Gastrocnemius medialis (tissue), 4 donors: ENCODE results near the gene SCAI. TPM values are rescaled to one million over a fixed set of nuclear protein-coding genes. Genes with fewer than 3 reads are reported as not detected.
A peak's percentile ranks its signal among the peaks of the same experiment; 100 is the strongest.

Source experiments
- ATAC-seq, 2 donors: fragments of 150-250 bp; one replicate each; pipeline ENCODE4 v1.9.1; 2016
- DNase-seq, 2 donors: peaks; one replicate each; pipeline ENCODE4 v3.0.0-alpha.2; 2019
- H3K27ac ChIP-seq, 4 donors: fragments of 200-600 bp; sonication (generic); 1 replicate in 1 of 4; 2 replicates in 3 of 4; pipeline ENCODE4 v1.5.1; 2016 to 2018; ENCODE audit warnings: mild to moderate bottlenecking in 2 of 4, moderate library complexity in 1 of 4
- H3K27me3 ChIP-seq, 3 donors: fragments of 200-600 bp; sonication (generic) in 2 of 3; 1 replicate in 1 of 3; 2 replicates in 2 of 3; pipeline versions ENCODE4 v1.5.1 to v1.6.0; 2016 to 2019; ENCODE audit warnings: mild to moderate bottlenecking in 1 of 3, moderate library complexity in 1 of 3
- H3K36me3 ChIP-seq, 2 donors: fragments of 200-600 bp; sonication (generic) in 1 of 2; one replicate each; pipeline ENCODE4 v1.5.1; 2017 to 2018
- H3K4me1 ChIP-seq, 2 donors: fragments of 200-600 bp; sonication (generic) in 1 of 2; one replicate each; pipeline ENCODE4 v1.5.1; 2016 to 2017; ENCODE audit warnings: mild to moderate bottlenecking in 2 of 2
- H3K4me3 ChIP-seq, 4 donors: fragments of 200-600 bp; sonication (generic) in 3 of 4; 1 replicate in 1 of 4; 2 replicates in 3 of 4; pipeline ENCODE4 v1.5.1; 2016 to 2019; ENCODE audit warnings: mild to moderate bottlenecking in 2 of 4
- H3K9me3 ChIP-seq, 3 donors: fragments of 200-600 bp; sonication (generic) in 2 of 3; 1 replicate in 1 of 3; 2 replicates in 2 of 3; pipeline ENCODE4 v1.5.1; 2016 to 2019
- POLR2A ChIP-seq, 2 donors: fragments of 450-650 bp; IDR thresholded peaks; one replicate each; pipeline ENCODE4 v1.6.1; 2017; ENCODE audit warnings: antibody characterized with exemption in 2 of 2, mild to moderate bottlenecking in 2 of 2, moderate library complexity in 2 of 2
- in situ Hi-C, 4 donors: fragments of 200-750 bp; cut with MboI; loops; one replicate each; pipeline versions ENCODE4 v1.15.0 to v1.8.0; 2017; ENCODE audit warnings: low sequenced_read_pairs in 4 of 4
- intact Hi-C: fragments of 100-400 bp; cut with DNase I; formaldehyde crosslinking; loops from one replicate; pipeline ENCODE4 v1.15.1; 2023; ENCODE audit warnings: low total_unique reads
- total RNA-seq, 4 donors: library from RNA; depleted of rRNA; stranded (reverse); fragments of >200 nt; gene quantifications; one replicate each; pipeline versions ENCODE4 v1.1.0 to v1.2.3, GENCODE V29; 2016
- TF ChIP-seq, protein P1 (sequence below), 5 experiments: fragments of 450-650 bp in 3 of 5; fragments of 200-600 bp in 2 of 5; sonication (generic) in 2 of 5; IDR thresholded peaks in 4 of 5; conservative IDR thresholded peaks in 1 of 5; 1 replicate in 4 of 5; 2 replicates in 1 of 5; pipeline ENCODE4 v1.5.1; 2016 to 2019; ENCODE audit warnings: antibody characterized with exemption in 5 of 5, mild to moderate bottlenecking in 3 of 5, moderate library complexity in 3 of 5

Gene SCAI
- total RNA-seq, 4 donors from 2014 or later = 1.1 to 4.7 (median 3.4) TPM

DNA sequence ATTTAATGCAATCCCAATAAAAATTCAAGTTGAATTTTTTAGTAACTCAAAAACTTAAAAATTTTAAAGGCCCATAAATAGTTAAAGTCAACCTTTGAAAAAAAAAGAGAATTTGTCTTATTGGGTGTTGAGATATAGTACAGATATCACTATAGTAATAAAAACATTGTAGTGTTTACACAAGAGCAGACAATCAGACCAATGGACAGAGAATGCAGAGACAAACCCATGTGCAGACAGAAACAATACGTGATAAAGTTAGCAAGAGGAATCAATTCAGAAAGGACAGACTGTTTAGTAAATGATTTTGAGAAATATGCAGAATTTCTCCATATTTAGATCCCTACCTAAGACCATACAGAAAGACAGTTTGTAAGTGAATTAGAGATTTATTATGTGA is 236.4 kb downstream of the SCAI start:
- no peak for TF ChIP-seq POLR2A (IDR thresholded peaks at IDR 0.05)
- TF ChIP-seq, protein P1, sequence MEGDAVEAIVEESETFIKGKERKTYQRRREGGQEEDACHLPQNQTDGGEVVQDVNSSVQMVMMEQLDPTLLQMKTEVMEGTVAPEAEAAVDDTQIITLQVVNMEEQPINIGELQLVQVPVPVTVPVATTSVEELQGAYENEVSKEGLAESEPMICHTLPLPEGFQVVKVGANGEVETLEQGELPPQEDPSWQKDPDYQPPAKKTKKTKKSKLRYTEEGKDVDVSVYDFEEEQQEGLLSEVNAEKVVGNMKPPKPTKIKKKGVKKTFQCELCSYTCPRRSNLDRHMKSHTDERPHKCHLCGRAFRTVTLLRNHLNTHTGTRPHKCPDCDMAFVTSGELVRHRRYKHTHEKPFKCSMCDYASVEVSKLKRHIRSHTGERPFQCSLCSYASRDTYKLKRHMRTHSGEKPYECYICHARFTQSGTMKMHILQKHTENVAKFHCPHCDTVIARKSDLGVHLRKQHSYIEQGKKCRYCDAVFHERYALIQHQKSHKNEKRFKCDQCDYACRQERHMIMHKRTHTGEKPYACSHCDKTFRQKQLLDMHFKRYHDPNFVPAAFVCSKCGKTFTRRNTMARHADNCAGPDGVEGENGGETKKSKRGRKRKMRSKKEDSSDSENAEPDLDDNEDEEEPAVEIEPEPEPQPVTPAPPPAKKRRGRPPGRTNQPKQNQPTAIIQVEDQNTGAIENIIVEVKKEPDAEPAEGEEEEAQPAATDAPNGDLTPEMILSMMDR (IDR thresholded peaks at IDR 0.05 in 4 of 5, conservative IDR thresholded peaks at IDR 0.05 in 1 of 5) = no peak
- H3K4me3 ChIP-seq = no peak overlapping the region
- ATAC-seq (no peak), DNase-seq (no peak)
- no peak overlapping the region for H3K27ac ChIP-seq
- H3K9me3 ChIP-seq = no peaks in the 10 kb centered on the region
- intact Hi-C loops = no loop called here
- H3K36me3 ChIP-seq = peaks cover 0 to 63% of the 10 kb centered on the region in 2 donors
- no peaks in the 10 kb centered on the region for H3K4me1 ChIP-seq
- in situ Hi-C loops = no loop called here
- no peaks in the 10 kb centered on the region for H3K27me3 ChIP-seq

DNA sequence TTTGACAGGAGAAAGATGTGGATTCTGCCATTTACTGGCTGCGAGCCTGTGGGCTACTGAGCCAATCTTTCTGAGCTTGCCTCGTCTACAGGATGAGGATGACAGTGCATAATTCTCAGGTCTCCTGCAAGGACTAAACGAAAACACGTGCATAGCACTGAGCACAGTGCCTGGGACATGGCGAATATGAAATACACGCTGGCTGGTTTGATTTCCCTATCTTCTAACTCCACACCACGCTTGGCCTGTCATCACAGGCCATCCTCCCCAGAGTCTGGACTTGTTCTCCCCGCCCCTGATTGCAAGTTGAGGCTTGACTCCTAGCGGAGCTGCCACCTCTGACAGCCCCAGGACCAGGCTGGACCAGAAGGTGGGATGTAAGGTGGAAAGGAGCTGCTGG is 243.5 kb downstream of the SCAI start:
- no peak for TF ChIP-seq POLR2A (IDR thresholded peaks at IDR 0.05)
- TF ChIP-seq, protein P1 (IDR thresholded peaks at IDR 0.05 in 4 of 5, conservative IDR thresholded peaks at IDR 0.05 in 1 of 5) = no peak
- no peaks in the 10 kb centered on the region for H3K9me3 ChIP-seq
- DNase-seq (no peak), ATAC-seq (no peak)
- in situ Hi-C loops = no loop called here
- peaks cover 0 to 45% of the 10 kb centered on the region in 2 donors for H3K36me3 ChIP-seq
- H3K27me3 ChIP-seq = no peaks in the 10 kb centered on the region
- intact Hi-C loops = no loop called here
- no peaks in the 10 kb centered on the region for H3K4me1 ChIP-seq
- H3K27ac ChIP-seq = no peak overlapping the region
- H3K4me3 ChIP-seq = no peak overlapping the region

DNA sequence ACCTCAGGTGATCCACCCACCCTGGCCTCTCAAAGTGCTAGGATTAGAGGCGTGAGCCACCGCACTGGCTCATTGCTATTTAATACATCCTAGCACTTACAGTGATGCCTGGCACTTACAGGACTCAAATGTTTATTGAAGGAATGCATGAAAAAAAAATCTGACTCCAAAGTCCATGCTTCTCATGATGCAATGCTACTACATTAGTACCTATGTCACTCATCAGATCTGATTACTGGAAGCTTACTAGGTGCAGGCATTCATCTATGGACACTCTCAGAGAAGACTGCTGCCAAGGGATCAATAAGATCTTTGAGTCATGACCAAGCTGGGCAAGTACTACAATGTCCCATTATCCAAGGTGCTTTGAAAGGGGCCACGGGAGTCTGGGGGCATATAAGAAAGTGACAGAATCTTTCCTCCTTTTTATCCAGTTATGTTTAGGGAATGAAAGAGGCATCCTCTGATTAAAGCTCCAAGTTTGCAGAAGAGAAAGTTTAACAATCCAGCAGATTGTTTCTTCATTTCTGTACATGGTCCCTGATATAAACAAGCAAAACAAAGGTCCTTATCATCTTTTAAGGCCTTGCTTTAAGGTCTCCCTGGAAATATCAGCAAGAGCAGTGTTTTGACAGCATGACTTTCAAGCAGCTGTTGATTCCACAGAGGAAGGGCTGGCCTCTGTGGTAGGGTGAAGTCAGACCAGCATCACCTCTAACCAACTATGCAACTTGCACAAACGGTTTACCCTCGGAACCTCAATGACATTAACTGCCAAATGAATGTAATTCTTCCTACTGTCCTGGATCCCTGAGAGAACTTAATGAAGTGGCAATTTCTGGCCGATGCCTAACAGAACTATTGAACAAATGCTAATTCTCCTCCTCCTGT is 245.5 kb downstream of the SCAI start:
- H3K4me1 ChIP-seq = no peaks in the 10 kb centered on the region
- in situ Hi-C loops (no loop called here), intact Hi-C loops (no loop called here)
- DNase-seq = no peak
- H3K4me3 ChIP-seq = no peak overlapping the region
- no peak overlapping the region for H3K27ac ChIP-seq
- no peaks in the 10 kb centered on the region for H3K9me3 ChIP-seq
- peaks cover 0 to 55% of the 10 kb centered on the region in 2 donors for H3K36me3 ChIP-seq
- no peak for ATAC-seq
- H3K27me3 ChIP-seq = no peaks in the 10 kb centered on the region
- no peak for TF ChIP-seq POLR2A (IDR thresholded peaks at IDR 0.05)

DNA sequence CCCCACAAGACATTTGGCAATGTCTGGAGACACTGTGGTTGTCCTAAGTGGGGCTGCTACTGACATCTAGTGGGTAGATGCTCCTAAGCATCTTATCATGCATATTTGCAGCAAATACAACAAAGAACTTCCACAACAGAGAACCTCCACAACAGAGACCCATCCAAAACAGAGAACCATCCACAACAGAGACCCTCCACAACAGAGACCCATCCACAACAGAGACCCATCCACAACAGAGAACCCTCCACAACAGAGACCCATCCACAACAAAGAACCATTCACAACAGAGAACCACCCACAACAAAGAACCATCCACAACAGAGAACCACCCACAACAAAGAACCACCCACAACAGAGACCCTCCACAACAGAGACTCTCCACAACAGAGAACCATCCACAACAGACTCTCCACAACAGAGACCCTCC is 248.6 kb downstream of the SCAI start:
- peaks cover 0 to 78% of the 10 kb centered on the region in 2 donors for H3K36me3 ChIP-seq
- in situ Hi-C loops (no loop called here), intact Hi-C loops (no loop called here)
- H3K4me1 ChIP-seq = no peaks in the 10 kb centered on the region
- no peak overlapping the region for H3K27ac ChIP-seq
- no peak for TF ChIP-seq POLR2A (IDR thresholded peaks at IDR 0.05)
- TF ChIP-seq, protein P1 (IDR thresholded peaks at IDR 0.05 in 4 of 5, conservative IDR thresholded peaks at IDR 0.05 in 1 of 5) = peak in 1 of 5 experiments; percentile 38
- ATAC-seq (no peak), DNase-seq (no peak)
- no peaks in the 10 kb centered on the region for H3K27me3 ChIP-seq
- H3K9me3 ChIP-seq = no peaks in the 10 kb centered on the region
- H3K4me3 ChIP-seq = no peak overlapping the region

DNA sequence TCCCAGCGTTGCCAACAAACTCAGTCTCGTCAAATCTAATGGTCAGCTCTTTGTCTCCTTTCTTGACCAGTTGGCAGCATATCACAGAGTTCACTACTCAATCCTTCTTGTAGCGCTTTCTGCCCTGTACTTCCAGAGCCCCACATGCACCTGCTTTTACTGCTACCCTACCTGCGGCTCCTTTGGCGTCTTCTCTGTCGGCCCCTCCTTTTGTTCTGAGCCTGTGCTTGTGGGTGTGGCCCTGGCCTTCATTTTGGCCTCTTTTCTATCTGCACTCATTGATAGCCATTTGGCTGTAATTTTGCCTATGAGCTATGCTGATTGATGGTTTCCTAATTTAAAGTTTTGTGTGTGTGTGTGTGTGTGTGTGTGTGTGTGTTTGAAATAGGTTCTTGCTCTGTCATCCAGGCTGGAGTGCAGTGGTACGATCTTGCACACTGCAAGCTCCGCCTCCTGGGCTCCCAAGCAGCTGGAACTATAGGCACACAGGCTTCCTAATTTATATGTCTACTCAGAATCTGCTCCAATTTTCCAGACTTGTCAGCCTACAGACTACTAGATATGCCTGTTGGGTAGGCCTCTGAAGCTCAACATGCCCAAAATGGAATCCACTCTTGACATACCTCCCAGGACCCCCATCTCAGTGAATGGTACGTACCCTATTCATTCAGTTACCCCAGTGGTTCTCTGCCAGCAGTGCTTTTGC is 249.1 kb downstream of the SCAI start:
- Histone ChIP-seq H3K4me1 (no peaks in the 10 kb centered on the region), H3K36me3 (peaks cover 0 to 78% of the 10 kb centered on the region in 2 donors), H3K27me3 (no peaks in the 10 kb centered on the region), H3K9me3 (no peaks in the 10 kb centered on the region), H3K27ac (no peak overlapping the region), H3K4me3 (no peak overlapping the region)
- ATAC-seq = no peak
- no peak for DNase-seq
- intact Hi-C loops (no loop called here), in situ Hi-C loops (no loop called here)
- TF ChIP-seq POLR2A (IDR thresholded peaks at IDR 0.05) = no peak
- TF ChIP-seq, protein P1 (IDR thresholded peaks at IDR 0.05 in 4 of 5, conservative IDR thresholded peaks at IDR 0.05 in 1 of 5) = no peak
